Peyer's patch (tissue), 4 donors: ENCODE measurements around the gene FAM117A.

ENCODE experiments used
- POLR2A ChIP-seq, 2 donors: fragments of 450-650 bp; IDR thresholded peaks; one replicate each; pipeline ENCODE4 v1.5.1; 2017; ENCODE audit warnings: antibody characterized with exemption in 2 of 2, mild to moderate bottlenecking in 2 of 2, moderate library complexity in 2 of 2
- TF ChIP-seq, protein P1 (sequence below), 6 experiments: fragments of 450-650 bp in 4 of 6; fragments of 200-600 bp in 2 of 6; sonication (generic) in 1 of 6; IDR thresholded peaks; one replicate each; pipeline ENCODE4 v1.5.1; 2017 to 2019; ENCODE audit warnings: antibody characterized with exemption in 6 of 6, mild to moderate bottlenecking in 3 of 6, moderate library complexity in 1 of 6

DNA sequence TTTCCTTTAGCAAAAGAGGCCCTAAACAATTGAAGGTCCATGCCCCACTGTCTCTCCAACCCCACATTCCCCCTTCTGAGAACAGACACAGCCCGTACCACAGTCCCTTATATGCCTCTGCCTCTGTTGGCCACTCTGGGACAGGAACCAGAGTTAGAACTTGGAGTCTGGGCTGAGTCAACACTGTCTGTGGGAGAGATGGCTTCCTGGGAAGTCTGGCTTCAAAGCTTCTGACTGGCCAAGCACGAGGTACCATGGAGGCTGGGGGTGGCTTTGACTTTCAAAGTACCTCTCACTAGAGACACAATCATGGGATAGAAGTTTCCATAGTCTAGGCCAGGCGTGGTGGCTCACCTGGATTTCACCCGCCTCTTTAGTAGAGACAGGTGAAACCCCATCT lies 71.2 kb downstream of the FAM117A start:
- TF ChIP-seq POLR2A (IDR thresholded peaks at IDR 0.05) = no peak
- TF ChIP-seq, protein P1, sequence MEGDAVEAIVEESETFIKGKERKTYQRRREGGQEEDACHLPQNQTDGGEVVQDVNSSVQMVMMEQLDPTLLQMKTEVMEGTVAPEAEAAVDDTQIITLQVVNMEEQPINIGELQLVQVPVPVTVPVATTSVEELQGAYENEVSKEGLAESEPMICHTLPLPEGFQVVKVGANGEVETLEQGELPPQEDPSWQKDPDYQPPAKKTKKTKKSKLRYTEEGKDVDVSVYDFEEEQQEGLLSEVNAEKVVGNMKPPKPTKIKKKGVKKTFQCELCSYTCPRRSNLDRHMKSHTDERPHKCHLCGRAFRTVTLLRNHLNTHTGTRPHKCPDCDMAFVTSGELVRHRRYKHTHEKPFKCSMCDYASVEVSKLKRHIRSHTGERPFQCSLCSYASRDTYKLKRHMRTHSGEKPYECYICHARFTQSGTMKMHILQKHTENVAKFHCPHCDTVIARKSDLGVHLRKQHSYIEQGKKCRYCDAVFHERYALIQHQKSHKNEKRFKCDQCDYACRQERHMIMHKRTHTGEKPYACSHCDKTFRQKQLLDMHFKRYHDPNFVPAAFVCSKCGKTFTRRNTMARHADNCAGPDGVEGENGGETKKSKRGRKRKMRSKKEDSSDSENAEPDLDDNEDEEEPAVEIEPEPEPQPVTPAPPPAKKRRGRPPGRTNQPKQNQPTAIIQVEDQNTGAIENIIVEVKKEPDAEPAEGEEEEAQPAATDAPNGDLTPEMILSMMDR (IDR thresholded peaks at IDR 0.05) = no peak
